ENCODE results near the gene MRPL23. TPM values are rescaled to one million over a fixed set of nuclear protein-coding genes. Genes with fewer than 3 reads are reported as not detected.

MRPL23 gene
- total and polyA plus RNA-seq, 2 experiments from 2014 or later: 54.0 to 54.8 TPM

DNA sequence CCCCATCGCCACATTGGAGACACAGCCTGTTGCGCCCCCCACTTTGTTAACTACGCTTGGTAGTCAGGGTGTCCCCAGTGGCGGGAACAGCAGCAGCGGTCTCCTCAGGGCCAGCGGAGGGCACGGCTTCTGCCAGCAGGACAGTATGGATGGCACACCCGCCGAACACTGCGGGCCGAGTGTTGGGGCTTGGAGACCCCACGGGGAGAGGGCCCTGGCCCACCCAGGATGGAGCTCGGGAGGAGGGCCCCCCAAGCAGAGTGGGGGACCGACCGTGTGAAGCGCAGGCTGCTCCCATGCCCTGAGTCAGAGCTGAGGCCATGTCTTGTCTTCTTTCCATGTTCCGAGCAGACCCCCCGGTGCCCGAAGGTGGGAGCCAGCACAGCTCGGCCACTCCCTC lies 17.8 kb downstream of the MRPL23 start:
- no peak overlapping the region for H3K4me3 ChIP-seq
- H4K20me1 ChIP-seq (ENCODE audit: insufficient read depth, poor library complexity, severe bottlenecking): no peaks in the 10 kb centered on the region
- H3K4me1 ChIP-seq (ENCODE audit: insufficient read depth): no peaks in the 10 kb centered on the region
- no peaks in the 10 kb centered on the region for H3K79me2 ChIP-seq
- no peak overlapping the region for H3K27ac ChIP-seq
- no CpG with 5 or more reads among the region's 20 CpGs for WGBS (ENCODE audit: low lambda C conversion rate, missing lambda C conversion rate)
- H3K36me3 ChIP-seq (replicated peaks; ENCODE audit: insufficient read depth, low read depth): no peaks in the 10 kb centered on the region
- no peak overlapping the region for H2AFZ ChIP-seq
- no peaks in the 10 kb centered on the region for H3K9me2 ChIP-seq (replicated peaks; ENCODE audit: insufficient read depth)
- no peak for DNase-seq (ENCODE audit: low spot score)
- H3K27me3 ChIP-seq: no peaks in the 10 kb centered on the region
- H3K9me3 ChIP-seq (ENCODE audit: low read depth): no peaks in the 10 kb centered on the region
- H3K4me2 ChIP-seq: no peak overlapping the region
- no peak for TF ChIP-seq EZH2phosphoT487 (IDR thresholded peaks at IDR 0.05; ENCODE audit: low read depth, severe bottlenecking, unreplicated experiment)
- TF ChIP-seq, protein P1, sequence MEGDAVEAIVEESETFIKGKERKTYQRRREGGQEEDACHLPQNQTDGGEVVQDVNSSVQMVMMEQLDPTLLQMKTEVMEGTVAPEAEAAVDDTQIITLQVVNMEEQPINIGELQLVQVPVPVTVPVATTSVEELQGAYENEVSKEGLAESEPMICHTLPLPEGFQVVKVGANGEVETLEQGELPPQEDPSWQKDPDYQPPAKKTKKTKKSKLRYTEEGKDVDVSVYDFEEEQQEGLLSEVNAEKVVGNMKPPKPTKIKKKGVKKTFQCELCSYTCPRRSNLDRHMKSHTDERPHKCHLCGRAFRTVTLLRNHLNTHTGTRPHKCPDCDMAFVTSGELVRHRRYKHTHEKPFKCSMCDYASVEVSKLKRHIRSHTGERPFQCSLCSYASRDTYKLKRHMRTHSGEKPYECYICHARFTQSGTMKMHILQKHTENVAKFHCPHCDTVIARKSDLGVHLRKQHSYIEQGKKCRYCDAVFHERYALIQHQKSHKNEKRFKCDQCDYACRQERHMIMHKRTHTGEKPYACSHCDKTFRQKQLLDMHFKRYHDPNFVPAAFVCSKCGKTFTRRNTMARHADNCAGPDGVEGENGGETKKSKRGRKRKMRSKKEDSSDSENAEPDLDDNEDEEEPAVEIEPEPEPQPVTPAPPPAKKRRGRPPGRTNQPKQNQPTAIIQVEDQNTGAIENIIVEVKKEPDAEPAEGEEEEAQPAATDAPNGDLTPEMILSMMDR (IDR thresholded peaks at IDR 0.05; ENCODE audit: poor library complexity): no peak
- TF ChIP-seq EZH2 (IDR thresholded peaks at IDR 0.05; ENCODE audit: borderline replicate concordance): no peak

DNA sequence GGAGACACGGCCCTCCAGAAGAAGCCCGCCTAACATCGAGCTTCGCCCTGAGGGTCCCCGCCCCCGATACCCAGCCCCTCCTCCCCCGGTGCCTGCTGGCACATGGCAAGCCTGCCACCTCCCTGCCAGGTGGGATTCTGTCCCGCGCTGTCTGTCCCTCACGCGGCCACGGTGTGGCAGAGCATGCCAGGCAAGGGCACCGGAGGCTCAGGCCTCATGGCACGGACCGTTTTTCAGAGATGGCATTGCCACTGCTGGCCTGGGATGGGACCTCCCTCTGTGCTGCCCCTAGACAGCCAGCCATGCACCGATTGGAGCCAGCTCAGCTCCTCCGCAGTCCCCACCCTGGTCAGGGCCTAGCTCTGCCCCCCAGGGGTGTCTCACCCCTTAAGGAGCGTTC lies 19.4 kb downstream of the MRPL23 start:
- H3K4me2 ChIP-seq: no peak overlapping the region
- H3K9me2 ChIP-seq (replicated peaks; ENCODE audit: insufficient read depth): no peaks in the 10 kb centered on the region
- no peaks in the 10 kb centered on the region for H4K20me1 ChIP-seq (ENCODE audit: insufficient read depth, poor library complexity, severe bottlenecking)
- no CpG with 5 or more reads among the region's 18 CpGs for WGBS (ENCODE audit: low lambda C conversion rate, missing lambda C conversion rate)
- no peaks in the 10 kb centered on the region for H3K27me3 ChIP-seq
- TF ChIP-seq EZH2phosphoT487 (IDR thresholded peaks at IDR 0.05; ENCODE audit: low read depth, severe bottlenecking, unreplicated experiment): no peak
- TF ChIP-seq, protein P1 (IDR thresholded peaks at IDR 0.05; ENCODE audit: poor library complexity): no peak
- TF ChIP-seq EZH2 (IDR thresholded peaks at IDR 0.05; ENCODE audit: borderline replicate concordance): no peak
- H3K4me3 ChIP-seq: no peak overlapping the region
- H3K36me3 ChIP-seq (replicated peaks; ENCODE audit: insufficient read depth, low read depth): no peaks in the 10 kb centered on the region
- no peaks in the 10 kb centered on the region for H3K4me1 ChIP-seq (ENCODE audit: insufficient read depth)
- DNase-seq (ENCODE audit: low spot score): no peak
- no peak overlapping the region for H2AFZ ChIP-seq
- no peaks in the 10 kb centered on the region for H3K79me2 ChIP-seq
- H3K27ac ChIP-seq: no peak overlapping the region
- H3K9me3 ChIP-seq (ENCODE audit: low read depth): no peaks in the 10 kb centered on the region

DNA sequence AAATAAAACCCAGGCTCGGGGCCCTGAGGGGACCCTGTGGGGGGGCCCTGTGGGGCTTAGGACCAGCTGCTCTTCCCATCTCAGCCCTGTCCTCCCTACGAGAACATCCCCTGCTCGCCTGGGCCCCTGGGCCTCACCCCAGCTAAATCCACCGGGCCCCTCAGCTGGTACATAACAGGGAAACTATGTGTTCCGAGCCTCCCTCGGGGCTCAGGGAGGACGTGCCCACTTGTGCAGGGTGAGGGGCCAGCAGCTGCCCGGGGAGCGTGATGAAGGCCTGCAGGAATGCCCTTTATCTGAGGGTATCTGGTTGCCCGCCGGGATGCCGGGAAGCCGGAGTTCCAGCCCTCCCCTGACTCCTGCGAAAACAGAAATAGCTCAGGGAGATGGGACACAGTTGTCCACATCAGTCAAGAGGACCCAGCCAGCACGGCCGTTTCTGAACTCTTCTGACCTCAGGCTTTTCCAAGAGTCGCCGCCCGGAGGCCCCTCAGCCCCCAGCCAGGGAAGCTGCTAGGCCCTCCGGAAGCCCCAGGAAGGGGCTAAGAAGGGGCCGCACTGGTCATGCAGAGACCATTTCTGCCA lies 20.6 kb downstream of the MRPL23 start:
- 20% methylated on average over 2 of the region's 21 CpGs for WGBS (ENCODE audit: low lambda C conversion rate, missing lambda C conversion rate)
- Histone ChIP-seq H3K36me3 (replicated peaks; ENCODE audit: insufficient read depth, low read depth) (no peaks in the 10 kb centered on the region), H3K79me2 (no peaks in the 10 kb centered on the region), H3K4me2 (no peak overlapping the region), H3K9me2 (replicated peaks; ENCODE audit: insufficient read depth) (no peaks in the 10 kb centered on the region), H3K4me3 (no peak overlapping the region), H2AFZ (no peak overlapping the region), H3K27ac (no peak overlapping the region), H4K20me1 (ENCODE audit: insufficient read depth, poor library complexity, severe bottlenecking) (no peaks in the 10 kb centered on the region), H3K27me3 (no peaks in the 10 kb centered on the region), H3K9me3 (ENCODE audit: low read depth) (no peaks in the 10 kb centered on the region), H3K4me1 (ENCODE audit: insufficient read depth) (no peaks in the 10 kb centered on the region)
- TF ChIP-seq, protein P1 (IDR thresholded peaks at IDR 0.05; ENCODE audit: poor library complexity): no peak
- TF ChIP-seq EZH2phosphoT487 (IDR thresholded peaks at IDR 0.05; ENCODE audit: low read depth, severe bottlenecking, unreplicated experiment) (no peak), EZH2 (IDR thresholded peaks at IDR 0.05; ENCODE audit: borderline replicate concordance) (no peak)
- DNase-seq (ENCODE audit: low spot score): no peak

Measured in hepatocyte (in vitro differentiated cells).